ENCODE results near the gene PTPRG. TPM values are rescaled to one million over a fixed set of nuclear protein-coding genes. Genes with fewer than 3 reads are reported as not detected.

The PTPRG gene
- polyA plus RNA-seq, 1 donor (not counting 4 experiments of a cell fraction or from before 2014, with no cell fraction given) = 12.1 TPM

GRCh38 chr3:61901496-61901895 is 340.1 kb downstream of the PTPRG start:
- Histone ChIP-seq H3K9ac (ENCODE audit: control insufficient read depth, extremely low read depth, insufficient read depth, low read length) (no peak overlapping the region), H4K20me1 (ENCODE audit: control insufficient read depth, extremely low read depth, insufficient read depth, low read length) (no peaks in the 10 kb centered on the region), H3K27ac (ENCODE audit: control insufficient read depth, insufficient read depth, low read length) (no peak overlapping the region), H3K36me3 (ENCODE audit: control insufficient read depth in 2 of 2, extremely low read depth in 1 of 2, insufficient read depth in 2 of 2, low read length in 2 of 2) (no peaks in the 10 kb centered on the region), H3K79me2 (ENCODE audit: control insufficient read depth, insufficient read depth, low read length) (peaks cover 1% of the 10 kb centered on the region), H3K4me1 (ENCODE audit: control insufficient read depth, extremely low read depth, insufficient read depth, low read length) (peaks cover 14% of the 10 kb centered on the region), H3K9me3 (ENCODE audit: control insufficient read depth, low read depth, low read length) (no peaks in the 10 kb centered on the region), H3K4me2 (ENCODE audit: control insufficient read depth, extremely low read depth, insufficient read depth, low read depth, low read length) (no peak overlapping the region), H3K9me1 (ENCODE audit: control insufficient read depth, extremely low read depth, insufficient read depth, low read length) (no peaks in the 10 kb centered on the region), H3K27me3 (ENCODE audit: control insufficient read depth, extremely low read depth, insufficient read depth, low read length) (no peaks in the 10 kb centered on the region), H3K4me3 (ENCODE audit: control insufficient read depth in 2 of 3, extremely low read depth in 1 of 3, insufficient read depth in 2 of 3, low read depth in 1 of 3, low read length in 3 of 3) (no peak overlapping the region), H2AFZ (ENCODE audit: control insufficient read depth, low read length) (no peak overlapping the region)
- TF ChIP-seq CTCF (optimal IDR thresholded peaks at IDR 0.05 in 1 of 3, IDR thresholded peaks at IDR 0.05 in 1 of 3, conservative IDR thresholded peaks at IDR 0.05 in 1 of 3; ENCODE audit: extremely low read depth in 1 of 3, insufficient read depth in 2 of 3, low read length in 3 of 3) (no peak), EZH2 (IDR thresholded peaks at IDR 0.05; ENCODE audit: low read length) (no peak)
- dilution Hi-C loops (cut with MboI; ENCODE audit: extremely low pct_ligation_motif_present, low sequenced_read_pairs) = no loop called here
- DNase-seq (ENCODE audit: low read depth, low spot score) (no peak), FAIRE-seq (no peak)

GRCh38 chr3:61901986-61902385 is 340.6 kb downstream of the PTPRG start:
- Histone ChIP-seq H3K4me3 (ENCODE audit: control insufficient read depth in 2 of 3, extremely low read depth in 1 of 3, insufficient read depth in 2 of 3, low read depth in 1 of 3, low read length in 3 of 3) (no peak overlapping the region), H3K79me2 (ENCODE audit: control insufficient read depth, insufficient read depth, low read length) (peaks cover 1% of the 10 kb centered on the region), H3K9me1 (ENCODE audit: control insufficient read depth, extremely low read depth, insufficient read depth, low read length) (no peaks in the 10 kb centered on the region), H3K4me2 (ENCODE audit: control insufficient read depth, extremely low read depth, insufficient read depth, low read depth, low read length) (no peak overlapping the region), H3K9ac (ENCODE audit: control insufficient read depth, extremely low read depth, insufficient read depth, low read length) (no peak overlapping the region), H4K20me1 (ENCODE audit: control insufficient read depth, extremely low read depth, insufficient read depth, low read length) (no peaks in the 10 kb centered on the region), H3K27me3 (ENCODE audit: control insufficient read depth, extremely low read depth, insufficient read depth, low read length) (no peaks in the 10 kb centered on the region), H3K36me3 (ENCODE audit: control insufficient read depth in 2 of 2, extremely low read depth in 1 of 2, insufficient read depth in 2 of 2, low read length in 2 of 2) (no peaks in the 10 kb centered on the region), H2AFZ (ENCODE audit: control insufficient read depth, low read length) (no peak overlapping the region), H3K27ac (ENCODE audit: control insufficient read depth, insufficient read depth, low read length) (no peak overlapping the region), H3K9me3 (ENCODE audit: control insufficient read depth, low read depth, low read length) (no peaks in the 10 kb centered on the region), H3K4me1 (ENCODE audit: control insufficient read depth, extremely low read depth, insufficient read depth, low read length) (peaks cover 12% of the 10 kb centered on the region)
- FAIRE-seq (no peak), DNase-seq (ENCODE audit: low read depth, low spot score) (no peak)
- dilution Hi-C loops (cut with MboI; ENCODE audit: extremely low pct_ligation_motif_present, low sequenced_read_pairs) = no loop called here
- TF ChIP-seq EZH2 (IDR thresholded peaks at IDR 0.05; ENCODE audit: low read length) (no peak), CTCF (optimal IDR thresholded peaks at IDR 0.05 in 1 of 3, IDR thresholded peaks at IDR 0.05 in 1 of 3, conservative IDR thresholded peaks at IDR 0.05 in 1 of 3; ENCODE audit: extremely low read depth in 1 of 3, insufficient read depth in 2 of 3, low read length in 3 of 3) (no peak)

Data from keratinocyte (primary cell).